HFFc6 (cell line): Measurements from ENCODE around the gene ABCA4. TPM values are rescaled to one million over a fixed set of nuclear protein-coding genes. Genes with fewer than 3 reads are reported as not detected.

Source experiments
- DNase-seq: peaks from one replicate; pipeline ENCODE4 v3.0.0-alpha.2; 2018
- H3K27ac Mint-ChIP-seq: 2 replicates; pipeline ENCODE4 v1.8.0; 2020; ENCODE audit warnings: mild to moderate bottlenecking, mixed read lengths
- H3K27me3 Mint-ChIP-seq: 2 replicates; pipeline ENCODE4 v1.8.0; 2021; ENCODE audit warnings: mild to moderate bottlenecking, moderate library complexity, mixed read lengths; ENCODE audit not compliant: insufficient read depth
- H3K36me3 Mint-ChIP-seq: 2 replicates; pipeline ENCODE4 v1.8.0; 2021; ENCODE audit warnings: low read depth, mixed read lengths
- H3K4me1 Mint-ChIP-seq: 2 replicates; pipeline ENCODE4 v1.8.0; 2020; ENCODE audit warnings: low read depth, mixed read lengths
- H3K4me3 Mint-ChIP-seq: 2 replicates; pipeline ENCODE4 v1.8.0; 2020; ENCODE audit warnings: mild to moderate bottlenecking, moderate library complexity, mixed read lengths
- H3K9me3 Mint-ChIP-seq: 2 replicates; pipeline ENCODE4 v1.8.0; 2020; ENCODE audit warnings: mild to moderate bottlenecking, mixed read lengths
- total RNA-seq, 6 experiments: library from RNA; stranded (reverse); fragmentation: NEBNext Ultra II Directional; extraction: Animal tissue kit (Norgen Biotek cat#: 25700); gene quantifications; 2 replicates in 1 of 6; 3 replicates in 5 of 6; pipeline ENCODE4 v1.2.3, GENCODE V29; 2021
- TF ChIP-seq, protein P1 (sequence below): fragments of 200-600 bp; sonication (generic); IDR thresholded peaks from 2 replicates; pipeline ENCODE4 v1.5.0; 2021; ENCODE audit warnings: antibody characterized with exemption, mild to moderate bottlenecking

Gene ABCA4
- total RNA-seq, 6 experiments from 2014 or later = 0.03 to 0.09 (median 0.05) TPM; not detected in 3

DNA sequence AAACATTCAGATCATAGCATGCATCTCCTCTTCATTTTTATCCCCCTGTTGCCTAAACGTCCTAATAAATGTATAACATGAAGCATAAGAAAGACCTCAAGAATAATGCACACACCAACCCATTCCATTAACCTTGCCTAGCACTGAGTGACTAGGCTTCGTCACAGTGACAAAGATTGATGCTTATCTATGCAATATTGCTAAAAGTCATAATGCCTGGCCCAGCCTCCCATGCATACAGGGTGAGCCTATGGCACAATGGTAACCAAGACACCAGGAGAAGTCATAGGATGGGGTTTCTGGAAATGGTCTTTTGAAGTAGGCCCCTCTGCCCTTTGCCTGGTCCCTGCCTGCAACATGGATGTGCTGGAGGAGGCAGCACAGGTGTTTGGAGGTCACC is 33.8 kb downstream of the ABCA4 start:
- Mint-ChIP-seq H3K4me3 (no peak overlapping the region), H3K27me3 (peaks cover 39% of the 10 kb centered on the region), H3K4me1 (peaks cover 6% of the 10 kb centered on the region), H3K9me3 (no peaks in the 10 kb centered on the region), H3K27ac (no peak overlapping the region), H3K36me3 (no peaks in the 10 kb centered on the region)
- DNase-seq = no peak
- TF ChIP-seq, protein P1, sequence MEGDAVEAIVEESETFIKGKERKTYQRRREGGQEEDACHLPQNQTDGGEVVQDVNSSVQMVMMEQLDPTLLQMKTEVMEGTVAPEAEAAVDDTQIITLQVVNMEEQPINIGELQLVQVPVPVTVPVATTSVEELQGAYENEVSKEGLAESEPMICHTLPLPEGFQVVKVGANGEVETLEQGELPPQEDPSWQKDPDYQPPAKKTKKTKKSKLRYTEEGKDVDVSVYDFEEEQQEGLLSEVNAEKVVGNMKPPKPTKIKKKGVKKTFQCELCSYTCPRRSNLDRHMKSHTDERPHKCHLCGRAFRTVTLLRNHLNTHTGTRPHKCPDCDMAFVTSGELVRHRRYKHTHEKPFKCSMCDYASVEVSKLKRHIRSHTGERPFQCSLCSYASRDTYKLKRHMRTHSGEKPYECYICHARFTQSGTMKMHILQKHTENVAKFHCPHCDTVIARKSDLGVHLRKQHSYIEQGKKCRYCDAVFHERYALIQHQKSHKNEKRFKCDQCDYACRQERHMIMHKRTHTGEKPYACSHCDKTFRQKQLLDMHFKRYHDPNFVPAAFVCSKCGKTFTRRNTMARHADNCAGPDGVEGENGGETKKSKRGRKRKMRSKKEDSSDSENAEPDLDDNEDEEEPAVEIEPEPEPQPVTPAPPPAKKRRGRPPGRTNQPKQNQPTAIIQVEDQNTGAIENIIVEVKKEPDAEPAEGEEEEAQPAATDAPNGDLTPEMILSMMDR = no peak

DNA sequence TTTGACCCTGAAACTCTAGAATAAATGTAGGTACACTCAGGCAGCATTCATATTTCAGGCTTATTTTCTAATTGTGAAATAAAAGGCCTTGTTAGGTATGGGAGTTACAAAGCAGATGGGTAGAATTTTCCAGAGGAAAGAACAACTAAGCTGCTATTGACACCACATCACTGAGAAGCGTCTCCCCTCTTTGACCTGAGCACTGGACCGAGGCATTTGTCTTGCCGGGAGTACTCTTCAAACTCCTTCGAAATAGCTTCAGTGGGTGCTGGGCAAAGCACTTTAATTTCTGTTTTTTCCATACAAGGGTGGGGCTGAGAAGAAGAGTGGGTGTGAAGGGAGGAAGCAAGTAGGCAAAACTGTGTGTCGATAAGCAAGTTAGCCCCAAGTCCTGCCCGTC is 36.4 kb downstream of the ABCA4 start:
- peaks cover 37% of the 10 kb centered on the region for H3K27me3 Mint-ChIP-seq
- TF ChIP-seq, protein P1 = no peak
- H3K36me3 Mint-ChIP-seq = no peaks in the 10 kb centered on the region
- H3K4me1 Mint-ChIP-seq = peaks cover 11% of the 10 kb centered on the region
- no peak overlapping the region for H3K27ac Mint-ChIP-seq
- no peaks in the 10 kb centered on the region for H3K9me3 Mint-ChIP-seq
- no peak overlapping the region for H3K4me3 Mint-ChIP-seq
- no peak for DNase-seq

DNA sequence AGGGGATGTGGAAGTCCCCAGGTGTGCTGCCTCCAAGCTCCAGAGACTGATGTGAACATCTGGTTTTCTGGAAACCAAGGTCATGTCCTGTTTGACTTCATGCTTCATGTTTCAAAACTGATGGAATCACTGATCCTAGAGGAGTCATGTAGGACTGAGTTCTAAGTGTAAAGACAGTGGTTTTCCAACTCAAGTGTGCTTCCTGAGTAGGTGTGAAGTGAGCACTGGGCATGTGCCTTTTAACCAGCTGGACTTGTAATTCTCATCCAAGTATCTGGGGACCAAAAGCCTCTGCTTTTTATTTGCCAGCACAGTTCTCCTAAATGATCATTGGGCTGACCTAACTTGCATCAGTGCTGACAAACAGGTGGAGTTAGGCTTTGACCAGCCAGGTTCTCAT is 36.9 kb downstream of the ABCA4 start:
- H3K27ac Mint-ChIP-seq = no peak overlapping the region
- H3K9me3 Mint-ChIP-seq = no peaks in the 10 kb centered on the region
- TF ChIP-seq, protein P1 = no peak
- peaks cover 37% of the 10 kb centered on the region for H3K27me3 Mint-ChIP-seq
- peaks cover 11% of the 10 kb centered on the region for H3K4me1 Mint-ChIP-seq
- H3K36me3 Mint-ChIP-seq = no peaks in the 10 kb centered on the region
- no peak overlapping the region for H3K4me3 Mint-ChIP-seq
- no peak for DNase-seq

DNA sequence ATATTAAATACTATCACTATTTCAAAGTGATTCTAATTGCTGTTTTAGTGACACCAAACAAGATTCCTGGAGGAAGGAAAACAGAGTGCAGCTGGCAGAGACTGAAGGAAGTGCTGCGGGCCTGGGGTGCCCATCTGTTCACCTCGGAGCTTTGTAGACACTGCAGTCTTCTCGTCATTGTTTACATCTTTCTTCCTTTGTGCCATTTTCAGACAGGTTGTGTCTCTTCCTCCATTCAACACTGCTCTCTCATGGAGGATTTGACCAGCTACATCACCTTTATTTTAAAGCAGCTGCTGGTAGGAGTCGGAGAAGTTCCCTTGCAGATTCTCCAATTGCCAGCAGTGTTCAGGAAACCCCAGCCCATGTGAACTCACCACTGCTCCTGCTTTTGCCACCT is 37.3 kb downstream of the ABCA4 start:
- DNase-seq = no peak
- H3K27ac Mint-ChIP-seq = no peak overlapping the region
- no peak overlapping the region for H3K4me3 Mint-ChIP-seq
- H3K4me1 Mint-ChIP-seq = peaks cover 11% of the 10 kb centered on the region
- H3K9me3 Mint-ChIP-seq = no peaks in the 10 kb centered on the region
- peaks cover 37% of the 10 kb centered on the region for H3K27me3 Mint-ChIP-seq
- TF ChIP-seq, protein P1 = no peak
- no peaks in the 10 kb centered on the region for H3K36me3 Mint-ChIP-seq

DNA sequence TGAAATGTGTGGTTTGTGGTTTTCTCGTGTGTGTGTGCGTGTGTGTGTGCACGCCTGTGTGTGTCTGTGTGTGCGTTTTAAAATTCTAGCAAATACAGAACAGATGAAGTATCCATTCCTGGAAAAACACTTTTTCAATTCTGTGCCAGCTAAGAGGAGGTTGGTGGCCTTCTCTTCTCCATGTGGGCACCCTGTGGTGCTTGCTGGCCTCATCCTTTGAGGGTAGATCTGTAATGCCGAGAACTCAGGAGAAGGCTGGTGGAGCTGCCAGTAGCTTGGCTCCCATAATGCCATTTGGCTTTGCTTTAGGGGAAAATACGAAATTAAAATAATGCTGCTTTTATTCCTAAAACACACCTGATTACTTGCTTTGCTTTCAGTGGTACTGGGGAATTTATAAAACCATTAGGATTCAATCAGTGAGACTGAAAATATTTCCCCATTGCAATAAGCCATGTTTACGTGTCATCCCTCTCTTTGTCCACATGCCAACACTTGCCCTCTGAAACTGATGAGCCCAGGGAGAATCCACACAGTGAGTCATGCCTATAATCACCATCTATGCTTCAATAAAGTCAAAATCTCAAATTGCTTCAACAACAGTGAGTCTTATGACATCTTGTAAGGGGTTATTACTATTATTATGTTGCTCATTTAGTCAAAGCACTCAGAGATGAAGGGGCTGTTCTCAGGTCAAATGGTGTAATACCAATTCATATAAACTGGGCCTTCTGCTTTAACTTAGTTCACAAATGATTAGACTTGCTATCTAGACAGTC is 39.2 kb downstream of the ABCA4 start:
- Mint-ChIP-seq H3K27me3 (peaks cover 23% of the 10 kb centered on the region), H3K27ac (no peak overlapping the region)
- DNase-seq = peak; percentile 69

More for the DNA sequence above, 39.2 kb downstream of the ABCA4 start:
- TF ChIP-seq, protein P1 = no peak
- Mint-ChIP-seq H3K9me3 (no peaks in the 10 kb centered on the region), H3K36me3 (no peaks in the 10 kb centered on the region), H3K4me1 (peaks cover 11% of the 10 kb centered on the region), H3K4me3 (no peak overlapping the region)
